GM12801 (cell line): ENCODE measurements around the gene SLC44A5.

ENCODE experiments used
- CTCF ChIP-seq: IDR thresholded peaks from one replicate; pipeline ENCODE4 v1.5.1; 2011; ENCODE audit warnings: control low read depth; ENCODE audit not compliant: insufficient read length; ENCODE audit errors: extremely low read depth

Gene SLC44A5

GRCh38 chr1:75245239-75245638, 365.7 kb downstream of the SLC44A5 start:
- no peak for TF ChIP-seq CTCF

- TF ChIP-seq CTCF, result no peak
Observed at GRCh38 chr1:75243124-75243523, 367.8 kb downstream of the SLC44A5 start.

GRCh38 chr1:75237316-75237715, 373.6 kb downstream of the SLC44A5 start:
- no peak for TF ChIP-seq CTCF

- TF ChIP-seq CTCF, result no peak
Observed at GRCh38 chr1:75234562-75234961, 376.4 kb downstream of the SLC44A5 start.

GRCh38 chr1:75233302-75233929, 377.5 kb downstream of the SLC44A5 start:
- no peak for TF ChIP-seq CTCF

GRCh38 chr1:75220072-75220471, 390.8 kb downstream of the SLC44A5 start:
- no peak for TF ChIP-seq CTCF

GRCh38 chr1:75214017-75214416, 396.9 kb downstream of the SLC44A5 start:
- TF ChIP-seq CTCF, result no peak
